ENCODE data around the gene CFAP251. TPM values are rescaled to one million over a fixed set of nuclear protein-coding genes. Genes with fewer than 3 reads are reported as not detected.

Gene CFAP251
- total RNA-seq, 1 donor from 2014 or later: 2.8 TPM

- Mint-ChIP-seq H3K9me3 (ENCODE audit: unreplicated experiment) (peaks cover 15% of the 10 kb centered on the region), H3K4me1 (ENCODE audit: low read depth, unreplicated experiment) (peaks cover 52% of the 10 kb centered on the region), H3K27ac (ENCODE audit: unreplicated experiment) (peak overlapping the region; percentile 71)
Observed at GRCh38 chr12:122028905-122029560, 110.6 kb downstream of the CFAP251 start.

GRCh38 chr12:122029620-122030423 is 111.4 kb downstream of the CFAP251 start:
- Mint-ChIP-seq H3K9me3 (ENCODE audit: unreplicated experiment) (peaks cover 10% of the 10 kb centered on the region), H3K27ac (ENCODE audit: unreplicated experiment) (peak overlapping the region; percentile 76), H3K36me3 (ENCODE audit: unreplicated experiment) (no peaks in the 10 kb centered on the region), H3K4me3 (ENCODE audit: unreplicated experiment) (peak overlapping the region; percentile 38), H3K27me3 (ENCODE audit: unreplicated experiment) (peaks cover 8% of the 10 kb centered on the region), H3K4me1 (ENCODE audit: low read depth, unreplicated experiment) (peaks cover 56% of the 10 kb centered on the region)
- no peak for TF ChIP-seq CTCF (IDR thresholded peaks at IDR 0.05; ENCODE audit: partially characterized antibody, unreplicated experiment)
- no peak for DNase-seq

More at GRCh38 chr12:122028905-122029560, 110.6 kb downstream of the CFAP251 start:
- H3K27me3 Mint-ChIP-seq (ENCODE audit: unreplicated experiment): peaks cover 12% of the 10 kb centered on the region
- TF ChIP-seq CTCF (IDR thresholded peaks at IDR 0.05; ENCODE audit: partially characterized antibody, unreplicated experiment): no peak
- peak overlapping the region; percentile 52 for H3K4me3 Mint-ChIP-seq (ENCODE audit: unreplicated experiment)
- H3K36me3 Mint-ChIP-seq (ENCODE audit: unreplicated experiment): no peaks in the 10 kb centered on the region
- DNase-seq: no peak

GRCh38 chr12:122030424-122031035 is 112.1 kb downstream of the CFAP251 start:
- no peak for DNase-seq
- peaks cover 58% of the 10 kb centered on the region for H3K4me1 Mint-ChIP-seq (ENCODE audit: low read depth, unreplicated experiment)
- peaks cover 8% of the 10 kb centered on the region for H3K27me3 Mint-ChIP-seq (ENCODE audit: unreplicated experiment)
- peaks cover 9% of the 10 kb centered on the region for H3K9me3 Mint-ChIP-seq (ENCODE audit: unreplicated experiment)
- TF ChIP-seq CTCF (IDR thresholded peaks at IDR 0.05; ENCODE audit: partially characterized antibody, unreplicated experiment): no peak
- H3K36me3 Mint-ChIP-seq (ENCODE audit: unreplicated experiment): no peaks in the 10 kb centered on the region
- no peak overlapping the region for H3K4me3 Mint-ChIP-seq (ENCODE audit: unreplicated experiment)
- H3K27ac Mint-ChIP-seq (ENCODE audit: unreplicated experiment): peak overlapping the region; percentile 66

GRCh38 chr12:122031342-122032216 is 113.2 kb downstream of the CFAP251 start:
- Mint-ChIP-seq H3K4me1 (ENCODE audit: low read depth, unreplicated experiment) (peaks cover 57% of the 10 kb centered on the region), H3K27me3 (ENCODE audit: unreplicated experiment) (peaks cover 10% of the 10 kb centered on the region), H3K27ac (ENCODE audit: unreplicated experiment) (peak overlapping the region; percentile 76), H3K36me3 (ENCODE audit: unreplicated experiment) (no peaks in the 10 kb centered on the region), H3K9me3 (ENCODE audit: unreplicated experiment) (peaks cover 11% of the 10 kb centered on the region), H3K4me3 (ENCODE audit: unreplicated experiment) (peak overlapping the region; percentile 20)
- DNase-seq: peak; percentile 87
- peak; percentile 85 for TF ChIP-seq CTCF (IDR thresholded peaks at IDR 0.05; ENCODE audit: partially characterized antibody, unreplicated experiment)
